ENCODE data around the gene EFCAB5. TPM values are rescaled to one million over a fixed set of nuclear protein-coding genes. Genes with fewer than 3 reads are reported as not detected.

The EFCAB5 gene
- total RNA-seq, 1 donor from 2014 or later, result 1.2 TPM

DNA sequence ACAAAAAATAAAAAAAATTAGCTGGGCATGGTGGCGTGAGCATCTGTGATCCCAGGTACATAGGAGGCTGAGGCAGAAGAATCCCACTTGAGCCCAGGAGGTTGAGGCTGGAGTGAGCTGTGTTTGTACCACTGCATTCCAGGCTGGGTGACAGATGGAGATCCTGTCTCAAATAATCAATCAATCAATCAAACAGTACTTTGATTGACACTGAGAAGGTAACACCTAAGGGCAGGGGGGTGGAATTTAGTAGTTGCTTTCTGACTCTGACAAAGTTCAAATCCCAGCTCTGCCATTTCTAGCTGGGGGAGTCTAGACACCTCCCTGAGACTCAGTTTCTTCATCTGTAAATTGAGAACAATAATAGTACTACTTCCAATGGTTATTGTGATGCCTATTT lies 23.4 kb upstream of the EFCAB5 start:
- DNase-seq (ENCODE audit: extremely low spot score, unreplicated experiment), result no peak
- Mint-ChIP-seq H3K4me3 (ENCODE audit: unreplicated experiment) (no peak overlapping the region), H3K9me3 (ENCODE audit: unreplicated experiment) (no peaks in the 10 kb centered on the region), H3K4me1 (ENCODE audit: unreplicated experiment) (peaks cover 9% of the 10 kb centered on the region), H3K27me3 (ENCODE audit: unreplicated experiment) (no peaks in the 10 kb centered on the region), H3K27ac (ENCODE audit: unreplicated experiment) (no peak overlapping the region), H3K36me3 (ENCODE audit: unreplicated experiment) (no peaks in the 10 kb centered on the region)
- TF ChIP-seq, protein P1, sequence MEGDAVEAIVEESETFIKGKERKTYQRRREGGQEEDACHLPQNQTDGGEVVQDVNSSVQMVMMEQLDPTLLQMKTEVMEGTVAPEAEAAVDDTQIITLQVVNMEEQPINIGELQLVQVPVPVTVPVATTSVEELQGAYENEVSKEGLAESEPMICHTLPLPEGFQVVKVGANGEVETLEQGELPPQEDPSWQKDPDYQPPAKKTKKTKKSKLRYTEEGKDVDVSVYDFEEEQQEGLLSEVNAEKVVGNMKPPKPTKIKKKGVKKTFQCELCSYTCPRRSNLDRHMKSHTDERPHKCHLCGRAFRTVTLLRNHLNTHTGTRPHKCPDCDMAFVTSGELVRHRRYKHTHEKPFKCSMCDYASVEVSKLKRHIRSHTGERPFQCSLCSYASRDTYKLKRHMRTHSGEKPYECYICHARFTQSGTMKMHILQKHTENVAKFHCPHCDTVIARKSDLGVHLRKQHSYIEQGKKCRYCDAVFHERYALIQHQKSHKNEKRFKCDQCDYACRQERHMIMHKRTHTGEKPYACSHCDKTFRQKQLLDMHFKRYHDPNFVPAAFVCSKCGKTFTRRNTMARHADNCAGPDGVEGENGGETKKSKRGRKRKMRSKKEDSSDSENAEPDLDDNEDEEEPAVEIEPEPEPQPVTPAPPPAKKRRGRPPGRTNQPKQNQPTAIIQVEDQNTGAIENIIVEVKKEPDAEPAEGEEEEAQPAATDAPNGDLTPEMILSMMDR (IDR thresholded peaks at IDR 0.05), result no peak

DNA sequence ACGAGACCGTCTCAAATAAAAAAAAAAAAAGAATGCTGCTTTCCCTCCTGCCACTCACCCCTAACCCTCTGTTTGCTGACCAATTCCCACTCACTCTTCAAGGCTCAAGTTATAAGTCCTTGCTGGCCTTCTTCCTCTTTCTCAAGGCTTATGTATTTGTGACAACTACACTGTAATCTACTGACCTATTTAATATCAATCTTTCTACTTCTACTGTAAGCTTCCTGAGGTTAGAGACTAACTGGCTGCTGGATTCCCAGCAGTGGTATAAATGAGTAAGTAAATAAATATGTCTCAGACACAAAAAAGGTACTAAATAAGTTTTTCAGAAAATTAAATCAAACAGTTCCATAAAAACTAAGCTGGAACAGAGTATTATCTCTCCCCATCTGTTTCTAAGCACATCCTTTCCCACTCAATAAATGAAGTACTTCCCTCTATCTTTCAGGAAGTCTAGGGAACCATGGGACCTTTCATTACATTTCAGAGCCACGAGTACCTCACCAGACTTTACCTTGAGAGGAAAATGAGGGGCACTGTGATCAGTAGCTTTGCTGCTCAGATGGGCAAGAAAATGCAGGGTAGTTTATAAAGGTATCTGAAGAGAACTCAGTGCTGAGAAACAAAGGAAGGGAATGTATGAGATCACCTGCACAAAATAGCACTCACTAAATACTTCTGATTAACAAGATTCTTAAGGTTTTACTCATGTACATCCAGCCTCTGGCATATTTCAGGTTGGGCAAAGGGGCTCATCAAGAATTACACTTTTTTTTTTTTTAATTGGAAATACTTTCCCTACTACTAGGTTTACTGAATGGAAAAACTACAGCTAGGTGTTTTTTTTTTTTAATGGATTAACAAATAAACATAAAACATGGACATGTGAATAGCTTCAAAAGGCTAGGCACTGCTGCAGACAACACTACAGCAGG lies 22.2 kb upstream of the EFCAB5 start:
- H3K27ac Mint-ChIP-seq (ENCODE audit: unreplicated experiment), result no peak overlapping the region
- DNase-seq (ENCODE audit: extremely low spot score, unreplicated experiment), result no peak
- no peak overlapping the region for H3K4me3 Mint-ChIP-seq (ENCODE audit: unreplicated experiment)
- TF ChIP-seq, protein P1 (IDR thresholded peaks at IDR 0.05), result no peak
- H3K27me3 Mint-ChIP-seq (ENCODE audit: unreplicated experiment), result no peaks in the 10 kb centered on the region
- no peaks in the 10 kb centered on the region for H3K9me3 Mint-ChIP-seq (ENCODE audit: unreplicated experiment)
- H3K4me1 Mint-ChIP-seq (ENCODE audit: unreplicated experiment), result peaks cover 9% of the 10 kb centered on the region
- no peaks in the 10 kb centered on the region for H3K36me3 Mint-ChIP-seq (ENCODE audit: unreplicated experiment)

- no peak overlapping the region for H3K27ac Mint-ChIP-seq (ENCODE audit: unreplicated experiment)
- H3K4me3 Mint-ChIP-seq (ENCODE audit: unreplicated experiment), result no peak overlapping the region
- no peaks in the 10 kb centered on the region for H3K9me3 Mint-ChIP-seq (ENCODE audit: unreplicated experiment)
- H3K36me3 Mint-ChIP-seq (ENCODE audit: unreplicated experiment), result no peaks in the 10 kb centered on the region
- DNase-seq (ENCODE audit: extremely low spot score, unreplicated experiment), result no peak
- H3K27me3 Mint-ChIP-seq (ENCODE audit: unreplicated experiment), result no peaks in the 10 kb centered on the region
- TF ChIP-seq, protein P1 (IDR thresholded peaks at IDR 0.05), result no peak
- H3K4me1 Mint-ChIP-seq (ENCODE audit: unreplicated experiment), result peaks cover 17% of the 10 kb centered on the region
These were observed 16.6 kb upstream of the EFCAB5 start for GRCh38 chr17:29924786-29925185.

DNA sequence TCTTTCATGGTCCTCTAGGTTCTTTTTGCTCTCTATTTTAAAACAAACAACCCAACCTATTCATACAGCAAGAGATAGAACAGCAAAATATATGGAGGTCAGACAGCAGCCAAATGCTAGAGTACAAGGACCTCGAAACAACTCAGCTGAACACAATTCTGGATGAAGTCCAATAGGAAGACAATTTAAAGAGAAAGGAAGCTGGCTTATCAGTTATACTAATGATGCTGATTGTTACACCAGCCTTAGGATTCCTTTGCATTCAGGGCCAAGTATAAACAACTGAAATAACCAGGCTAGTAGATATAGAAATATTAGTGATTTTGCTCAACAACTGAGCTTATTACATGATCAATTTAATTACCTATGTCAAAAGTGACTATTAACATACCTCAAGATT lies 13.9 kb upstream of the EFCAB5 start:
- Mint-ChIP-seq H3K4me3 (ENCODE audit: unreplicated experiment) (no peak overlapping the region), H3K4me1 (ENCODE audit: unreplicated experiment) (peaks cover 17% of the 10 kb centered on the region), H3K36me3 (ENCODE audit: unreplicated experiment) (no peaks in the 10 kb centered on the region), H3K27me3 (ENCODE audit: unreplicated experiment) (no peaks in the 10 kb centered on the region), H3K9me3 (ENCODE audit: unreplicated experiment) (no peaks in the 10 kb centered on the region), H3K27ac (ENCODE audit: unreplicated experiment) (no peak overlapping the region)
- TF ChIP-seq, protein P1 (IDR thresholded peaks at IDR 0.05), result no peak
- DNase-seq (ENCODE audit: extremely low spot score, unreplicated experiment), result no peak

GRCh38 chr17:29929006-29929532 lies 12.4 kb upstream of the EFCAB5 start:
- TF ChIP-seq, protein P1 (IDR thresholded peaks at IDR 0.05), result no peak
- DNase-seq (ENCODE audit: extremely low spot score, unreplicated experiment), result no peak
- Mint-ChIP-seq H3K36me3 (ENCODE audit: unreplicated experiment) (no peaks in the 10 kb centered on the region), H3K27ac (ENCODE audit: unreplicated experiment) (no peak overlapping the region), H3K4me3 (ENCODE audit: unreplicated experiment) (no peak overlapping the region), H3K27me3 (ENCODE audit: unreplicated experiment) (no peaks in the 10 kb centered on the region), H3K4me1 (ENCODE audit: unreplicated experiment) (peaks cover 21% of the 10 kb centered on the region), H3K9me3 (ENCODE audit: unreplicated experiment) (no peaks in the 10 kb centered on the region)

Data from osteocyte (in vitro differentiated cells).